ENCODE measurements around the gene CASZ1.

The CASZ1 gene

DNA sequence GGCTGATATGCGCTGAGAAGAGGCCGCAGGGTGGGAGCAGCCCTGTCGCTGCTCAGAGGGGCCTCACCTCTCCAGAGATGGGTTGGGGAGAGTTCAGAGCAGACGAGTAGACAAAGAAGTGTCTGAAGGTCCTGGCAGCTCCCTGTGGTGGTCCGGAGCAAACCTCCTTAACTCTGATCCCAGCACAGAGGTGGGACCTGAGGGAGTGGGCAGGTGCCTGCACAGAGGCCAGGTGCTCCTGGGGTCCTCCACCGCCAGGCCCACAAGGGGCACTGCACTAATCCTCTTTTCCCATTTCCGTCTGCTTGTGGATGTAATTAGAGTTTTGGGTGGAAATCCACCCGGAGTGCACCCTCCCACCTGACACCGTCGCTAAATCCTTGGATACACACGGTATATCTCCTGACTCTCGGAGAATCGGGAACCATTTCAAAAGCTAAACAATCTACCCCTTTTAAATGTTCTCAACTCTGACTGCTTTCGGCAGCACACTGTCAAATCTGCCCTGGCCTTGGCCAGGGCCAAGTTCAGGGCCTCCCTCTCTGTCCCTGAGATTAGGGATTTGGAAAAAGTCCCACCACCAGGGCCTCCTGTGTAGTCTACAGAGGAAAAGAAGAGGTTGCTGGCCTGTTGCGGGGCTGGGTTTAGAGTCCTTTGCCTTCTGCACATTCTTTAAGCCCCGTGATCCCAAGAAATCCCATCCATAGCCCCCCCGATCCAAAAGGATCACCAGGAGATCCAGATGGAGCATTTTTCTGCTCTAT, 22.4 kb downstream of the CASZ1 start:
- TF ChIP-seq, protein P1, sequence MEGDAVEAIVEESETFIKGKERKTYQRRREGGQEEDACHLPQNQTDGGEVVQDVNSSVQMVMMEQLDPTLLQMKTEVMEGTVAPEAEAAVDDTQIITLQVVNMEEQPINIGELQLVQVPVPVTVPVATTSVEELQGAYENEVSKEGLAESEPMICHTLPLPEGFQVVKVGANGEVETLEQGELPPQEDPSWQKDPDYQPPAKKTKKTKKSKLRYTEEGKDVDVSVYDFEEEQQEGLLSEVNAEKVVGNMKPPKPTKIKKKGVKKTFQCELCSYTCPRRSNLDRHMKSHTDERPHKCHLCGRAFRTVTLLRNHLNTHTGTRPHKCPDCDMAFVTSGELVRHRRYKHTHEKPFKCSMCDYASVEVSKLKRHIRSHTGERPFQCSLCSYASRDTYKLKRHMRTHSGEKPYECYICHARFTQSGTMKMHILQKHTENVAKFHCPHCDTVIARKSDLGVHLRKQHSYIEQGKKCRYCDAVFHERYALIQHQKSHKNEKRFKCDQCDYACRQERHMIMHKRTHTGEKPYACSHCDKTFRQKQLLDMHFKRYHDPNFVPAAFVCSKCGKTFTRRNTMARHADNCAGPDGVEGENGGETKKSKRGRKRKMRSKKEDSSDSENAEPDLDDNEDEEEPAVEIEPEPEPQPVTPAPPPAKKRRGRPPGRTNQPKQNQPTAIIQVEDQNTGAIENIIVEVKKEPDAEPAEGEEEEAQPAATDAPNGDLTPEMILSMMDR (IDR thresholded peaks at IDR 0.05; ENCODE audit: low read depth, low read length, missing control alignments), result no peak
- Histone ChIP-seq H3K36me3 (replicated peaks) (no peaks in the 10 kb centered on the region), H3K27ac (no peak overlapping the region), H3K27me3 (replicated peaks) (no peaks in the 10 kb centered on the region), H3K4me3 (ENCODE audit: low read depth, low read length) (no peak overlapping the region)
- no peak for DNase-seq
- in situ Hi-C loops (cut with HindIII; ENCODE audit: low pct_ligation_motif_present, low sequenced_read_pairs), result no loop called here

DNA sequence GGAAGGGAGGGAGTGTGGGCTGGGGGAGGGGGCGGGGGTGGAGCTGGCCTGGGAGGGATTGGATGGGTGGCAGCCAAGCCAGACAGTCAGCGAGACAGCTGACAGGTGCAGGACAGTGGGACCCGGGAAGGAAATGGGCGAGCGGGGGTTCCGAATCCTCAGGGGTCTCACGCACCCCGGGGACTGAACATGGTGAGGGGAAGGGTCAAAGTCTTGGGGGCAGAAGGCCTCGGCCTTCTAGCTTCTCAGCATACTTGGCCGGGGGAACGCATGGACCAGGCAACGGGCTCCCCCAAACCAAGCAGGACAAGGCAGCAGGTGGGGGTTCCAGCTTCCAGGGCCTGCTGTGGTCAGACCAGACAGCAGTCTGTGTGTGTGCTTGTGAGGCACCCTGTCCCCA, 23.1 kb downstream of the CASZ1 start:
- TF ChIP-seq, protein P1 (IDR thresholded peaks at IDR 0.05; ENCODE audit: low read depth, low read length, missing control alignments), result no peak
- no peak for DNase-seq
- Histone ChIP-seq H3K4me3 (ENCODE audit: low read depth, low read length) (no peak overlapping the region), H3K36me3 (replicated peaks) (no peaks in the 10 kb centered on the region), H3K27ac (no peak overlapping the region), H3K27me3 (replicated peaks) (no peaks in the 10 kb centered on the region)
- in situ Hi-C loops (cut with HindIII; ENCODE audit: low pct_ligation_motif_present, low sequenced_read_pairs), result no loop called here

DNA sequence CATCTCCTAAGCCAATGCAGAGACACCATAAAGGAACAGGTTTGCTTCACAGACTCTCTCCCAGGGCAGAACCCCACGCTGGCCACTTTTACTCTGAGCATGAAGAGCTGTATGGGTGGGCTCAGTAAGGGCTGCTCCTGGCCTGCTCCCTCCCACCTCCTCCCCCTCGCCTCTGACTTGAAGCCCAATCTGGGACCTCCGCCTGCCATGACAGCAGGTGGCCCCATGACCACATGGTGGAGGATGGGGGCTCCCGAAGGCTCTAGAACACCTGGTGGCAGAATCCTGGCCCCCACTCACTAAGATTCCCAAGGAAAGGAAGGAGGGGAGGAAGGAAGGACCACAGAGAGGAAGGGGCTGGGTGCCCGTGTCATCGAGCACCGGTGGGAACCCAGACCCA, 23.7 kb downstream of the CASZ1 start:
- Histone ChIP-seq H3K4me3 (ENCODE audit: low read depth, low read length) (no peak overlapping the region), H3K27ac (no peak overlapping the region), H3K27me3 (replicated peaks) (no peaks in the 10 kb centered on the region), H3K36me3 (replicated peaks) (no peaks in the 10 kb centered on the region)
- in situ Hi-C loops (cut with HindIII; ENCODE audit: low pct_ligation_motif_present, low sequenced_read_pairs), result no loop called here
- TF ChIP-seq, protein P1 (IDR thresholded peaks at IDR 0.05; ENCODE audit: low read depth, low read length, missing control alignments), result no peak
- no peak for DNase-seq

DNA sequence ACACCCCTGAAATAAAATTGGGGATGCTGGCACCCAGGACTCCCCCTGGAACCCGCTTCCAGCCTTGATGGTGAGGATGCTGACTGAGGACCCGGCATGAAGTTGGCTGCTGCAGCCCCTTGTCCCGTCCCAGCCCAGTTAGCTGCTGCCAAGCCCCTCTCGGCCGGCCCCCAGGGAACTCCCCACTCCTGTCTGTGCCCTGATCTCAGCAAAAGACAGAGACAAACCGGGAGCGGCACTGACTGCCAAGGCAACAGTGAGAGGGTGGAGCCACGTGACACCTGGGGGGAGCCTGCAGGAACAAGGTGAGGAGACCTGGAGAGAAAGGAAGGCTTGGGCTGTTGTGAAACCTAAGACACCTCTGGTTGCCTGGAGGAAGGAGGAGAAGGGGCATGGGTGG, 24.7 kb downstream of the CASZ1 start:
- H3K27me3 ChIP-seq (replicated peaks), result no peaks in the 10 kb centered on the region
- TF ChIP-seq, protein P1 (IDR thresholded peaks at IDR 0.05; ENCODE audit: low read depth, low read length, missing control alignments), result no peak

DNA sequence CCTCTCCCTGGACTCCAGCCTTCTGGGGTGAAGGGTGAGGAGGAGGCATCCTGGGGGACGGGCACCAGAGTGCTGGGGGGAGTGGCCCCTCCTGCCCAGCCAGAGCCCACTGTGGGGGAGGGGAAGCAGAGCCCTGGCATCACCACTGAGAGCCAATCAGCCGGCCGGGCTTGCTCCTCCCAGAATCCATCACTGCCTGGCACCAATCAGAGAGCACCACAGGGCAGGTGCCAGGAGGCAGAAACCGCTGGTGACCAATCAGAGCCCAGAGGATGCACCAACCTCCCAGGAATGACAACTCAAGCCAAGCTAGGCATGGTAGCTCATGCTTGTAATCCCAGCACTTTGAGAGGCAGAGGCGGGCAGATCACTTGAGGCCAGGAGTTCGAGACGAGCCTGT, 27.9 kb downstream of the CASZ1 start:
- Histone ChIP-seq H3K27ac (no peak overlapping the region), H3K4me3 (ENCODE audit: low read depth, low read length) (no peak overlapping the region), H3K27me3 (replicated peaks) (peaks cover 2% of the 10 kb centered on the region), H3K36me3 (replicated peaks) (no peaks in the 10 kb centered on the region)
- TF ChIP-seq, protein P1 (IDR thresholded peaks at IDR 0.05; ENCODE audit: low read depth, low read length, missing control alignments), result no peak
- DNase-seq, result no peak
- in situ Hi-C loops (cut with HindIII; ENCODE audit: low pct_ligation_motif_present, low sequenced_read_pairs), result no loop called here

More for the DNA sequence above, 24.7 kb downstream of the CASZ1 start:
- Histone ChIP-seq H3K4me3 (ENCODE audit: low read depth, low read length) (no peak overlapping the region), H3K36me3 (replicated peaks) (no peaks in the 10 kb centered on the region), H3K27ac (no peak overlapping the region)
- no peak for DNase-seq
- in situ Hi-C loops (cut with HindIII; ENCODE audit: low pct_ligation_motif_present, low sequenced_read_pairs), result no loop called here

DNA sequence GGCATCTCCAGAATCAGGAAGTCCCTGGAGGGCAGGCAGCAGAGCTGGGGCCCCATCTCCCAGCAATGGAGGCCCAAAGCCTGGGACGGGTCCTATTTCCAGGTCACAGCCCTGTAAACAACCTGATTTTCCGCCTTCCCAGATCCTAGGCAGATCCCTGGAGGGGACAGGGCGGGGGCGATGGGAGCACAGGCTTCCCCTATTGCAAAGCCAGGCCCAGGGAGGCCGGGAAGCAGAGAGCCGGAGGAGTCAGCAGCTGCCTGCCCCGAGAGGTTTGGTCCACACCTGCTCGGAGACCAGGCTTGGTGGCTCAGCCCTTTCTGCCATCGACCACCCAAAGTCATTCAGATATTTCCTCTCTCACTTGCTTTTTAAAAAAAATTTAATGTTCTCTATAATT, 29.2 kb downstream of the CASZ1 start:
- Histone ChIP-seq H3K27ac (no peak overlapping the region), H3K4me3 (ENCODE audit: low read depth, low read length) (no peak overlapping the region), H3K27me3 (replicated peaks) (peaks cover 2% of the 10 kb centered on the region), H3K36me3 (replicated peaks) (no peaks in the 10 kb centered on the region)
- DNase-seq, result no peak
- in situ Hi-C loops (cut with HindIII; ENCODE audit: low pct_ligation_motif_present, low sequenced_read_pairs), result no loop called here
- TF ChIP-seq, protein P1 (IDR thresholded peaks at IDR 0.05; ENCODE audit: low read depth, low read length, missing control alignments), result no peak
